ENCODE results near the gene SGPP1.

SGPP1 gene

GRCh38 chr14:63717702-63718101, 10.2 kb downstream of the SGPP1 start (continued):
- TF ChIP-seq ZSCAN16 (tag by site-specific recombination; IDR thresholded peaks at IDR 0.05) (no peak), ZNF704 (tag by site-specific recombination; IDR thresholded peaks at IDR 0.05) (no peak), KLF9 (tag by site-specific recombination; IDR thresholded peaks at IDR 0.05; ENCODE audit: low read depth) (no peak), ZBTB21 (tag by site-specific recombination; IDR thresholded peaks at IDR 0.05) (no peak), ZNF624 (tag by site-specific recombination; IDR thresholded peaks at IDR 0.05) (no peak), KLF10 (tag by site-specific recombination; IDR thresholded peaks at IDR 0.05) (no peak), ZNF791 (tag by site-specific recombination; IDR thresholded peaks at IDR 0.05) (no peak), KLF8 (tag by site-specific recombination; IDR thresholded peaks at IDR 0.05) (no peak), FEZF1 (tag by site-specific recombination; IDR thresholded peaks at IDR 0.05) (no peak), ZNF211 (tag by site-specific recombination; IDR thresholded peaks at IDR 0.05; ENCODE audit: low read depth) (no peak), ZFP69B (tag by site-specific recombination; IDR thresholded peaks at IDR 0.05) (no peak), ZBTB17 (tag by site-specific recombination; IDR thresholded peaks at IDR 0.05) (no peak), ZNF202 (tag by site-specific recombination; IDR thresholded peaks at IDR 0.05; ENCODE audit: borderline replicate concordance) (no peak), ZNF391 (tag by site-specific recombination; IDR thresholded peaks at IDR 0.05; ENCODE audit: borderline replicate concordance, low read depth) (no peak), ZBTB20 (tag by site-specific recombination; IDR thresholded peaks at IDR 0.05) (no peak), ZNF214 (tag by site-specific recombination; IDR thresholded peaks at IDR 0.05; ENCODE audit: borderline replicate concordance) (no peak), ZNF639 (tag by site-specific recombination; IDR thresholded peaks at IDR 0.05) (no peak), ZNF626 (tag by site-specific recombination; IDR thresholded peaks at IDR 0.05) (peak; percentile 84; the same call in 1 of the 2 replicates), ZNF510 (tag by site-specific recombination; IDR thresholded peaks at IDR 0.05; ENCODE audit: insufficient replicate concordance) (no peak), ZNF37A (tag by site-specific recombination; IDR thresholded peaks at IDR 0.05) (no peak), ZNF707 (tag by site-specific recombination; IDR thresholded peaks at IDR 0.05) (no peak), ZNF768 (tag by site-specific recombination; IDR thresholded peaks at IDR 0.05) (no peak), ZNF274 (IDR thresholded peaks at IDR 0.05; ENCODE audit: low read length) (no peak), ZNF274 (tag by site-specific recombination; IDR thresholded peaks at IDR 0.05; ENCODE audit: borderline replicate concordance) (no peak), SP3 (tag by site-specific recombination; IDR thresholded peaks at IDR 0.05) (no peak), ZNF311 (tag by site-specific recombination; IDR thresholded peaks at IDR 0.05; ENCODE audit: borderline replicate concordance) (no peak), ZNF544 (tag by site-specific recombination; IDR thresholded peaks at IDR 0.05) (no peak), ZNF529 (tag by site-specific recombination; IDR thresholded peaks at IDR 0.05; ENCODE audit: insufficient replicate concordance) (peak; percentile 23), OVOL3 (tag by site-specific recombination; IDR thresholded peaks at IDR 0.05) (no peak), ZXDB (tag by site-specific recombination; IDR thresholded peaks at IDR 0.05) (no peak), MZF1 (tag by site-specific recombination; IDR thresholded peaks at IDR 0.05; ENCODE audit: borderline replicate concordance) (peak; percentile 93), ZNF501 (tag by site-specific recombination; IDR thresholded peaks at IDR 0.05) (no peak), ZNF792 (tag by site-specific recombination; IDR thresholded peaks at IDR 0.05) (no peak), ZNF223 (tag by site-specific recombination; IDR thresholded peaks at IDR 0.05) (no peak), ZSCAN30 (tag by site-specific recombination; IDR thresholded peaks at IDR 0.05) (no peak)
- TF ChIP-seq, protein P1, sequence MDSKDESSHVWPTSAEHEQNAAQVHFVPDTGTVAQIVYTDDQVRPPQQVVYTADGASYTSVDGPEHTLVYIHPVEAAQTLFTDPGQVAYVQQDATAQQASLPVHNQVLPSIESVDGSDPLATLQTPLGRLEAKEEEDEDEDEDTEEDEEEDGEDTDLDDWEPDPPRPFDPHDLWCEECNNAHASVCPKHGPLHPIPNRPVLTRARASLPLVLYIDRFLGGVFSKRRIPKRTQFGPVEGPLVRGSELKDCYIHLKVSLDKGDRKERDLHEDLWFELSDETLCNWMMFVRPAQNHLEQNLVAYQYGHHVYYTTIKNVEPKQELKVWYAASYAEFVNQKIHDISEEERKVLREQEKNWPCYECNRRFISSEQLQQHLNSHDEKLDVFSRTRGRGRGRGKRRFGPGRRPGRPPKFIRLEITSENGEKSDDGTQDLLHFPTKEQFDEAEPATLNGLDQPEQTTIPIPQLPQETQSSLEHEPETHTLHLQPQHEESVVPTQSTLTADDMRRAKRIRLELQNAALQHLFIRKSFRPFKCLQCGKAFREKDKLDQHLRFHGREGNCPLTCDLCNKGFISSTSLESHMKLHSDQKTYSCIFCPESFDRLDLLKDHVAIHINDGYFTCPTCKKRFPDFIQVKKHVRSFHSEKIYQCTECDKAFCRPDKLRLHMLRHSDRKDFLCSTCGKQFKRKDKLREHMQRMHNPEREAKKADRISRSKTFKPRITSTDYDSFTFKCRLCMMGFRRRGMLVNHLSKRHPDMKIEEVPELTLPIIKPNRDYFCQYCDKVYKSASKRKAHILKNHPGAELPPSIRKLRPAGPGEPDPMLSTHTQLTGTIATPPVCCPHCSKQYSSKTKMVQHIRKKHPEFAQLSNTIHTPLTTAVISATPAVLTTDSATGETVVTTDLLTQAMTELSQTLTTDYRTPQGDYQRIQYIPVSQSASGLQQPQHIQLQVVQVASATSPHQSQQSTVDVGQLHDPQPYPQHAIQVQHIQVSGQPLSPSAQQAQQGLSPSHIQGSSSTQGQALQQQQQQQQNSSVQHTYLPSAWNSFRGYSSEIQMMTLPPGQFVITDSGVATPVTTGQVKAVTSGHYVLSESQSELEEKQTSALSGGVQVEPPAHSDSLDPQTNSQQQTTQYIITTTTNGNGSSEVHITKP (tag by site-specific recombination; IDR thresholded peaks at IDR 0.05), result no peak
- TF ChIP-seq, protein P2, sequence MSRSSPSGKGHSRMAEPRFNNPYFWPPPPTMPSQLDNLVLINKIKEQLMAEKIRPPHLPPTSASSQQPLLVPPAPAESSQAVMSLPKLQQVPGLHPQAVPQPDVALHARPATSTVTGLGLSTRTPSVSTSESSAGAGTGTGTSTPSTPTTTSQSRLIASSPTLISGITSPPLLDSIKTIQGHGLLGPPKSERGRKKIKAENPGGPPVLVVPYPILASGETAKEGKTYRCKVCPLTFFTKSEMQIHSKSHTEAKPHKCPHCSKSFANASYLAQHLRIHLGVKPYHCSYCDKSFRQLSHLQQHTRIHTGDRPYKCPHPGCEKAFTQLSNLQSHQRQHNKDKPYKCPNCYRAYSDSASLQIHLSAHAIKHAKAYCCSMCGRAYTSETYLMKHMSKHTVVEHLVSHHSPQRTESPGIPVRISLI (tag by site-specific recombination; IDR thresholded peaks at IDR 0.05), result no peak

Data from HEK293 (cell line).